Embryonic facial prominence (tissue), 1 donor: ENCODE measurements around the gene LDHAL6B.

Experiments
- DNase-seq: peaks from one replicate; pipeline ENCODE4 v3.0.0-alpha.2; 2016; ENCODE audit errors: extremely low spot score

LDHAL6B gene

GRCh38 chr15:59251001-59251845 is 44.6 kb downstream of the LDHAL6B start:
- DNase-seq: no peak

- DNase-seq: no peak
Measured at GRCh38 chr15:59252137-59252536, 45.5 kb downstream of the LDHAL6B start.

- no peak for DNase-seq
Measured at GRCh38 chr15:59255680-59256336, 49.2 kb downstream of the LDHAL6B start.

DNA sequence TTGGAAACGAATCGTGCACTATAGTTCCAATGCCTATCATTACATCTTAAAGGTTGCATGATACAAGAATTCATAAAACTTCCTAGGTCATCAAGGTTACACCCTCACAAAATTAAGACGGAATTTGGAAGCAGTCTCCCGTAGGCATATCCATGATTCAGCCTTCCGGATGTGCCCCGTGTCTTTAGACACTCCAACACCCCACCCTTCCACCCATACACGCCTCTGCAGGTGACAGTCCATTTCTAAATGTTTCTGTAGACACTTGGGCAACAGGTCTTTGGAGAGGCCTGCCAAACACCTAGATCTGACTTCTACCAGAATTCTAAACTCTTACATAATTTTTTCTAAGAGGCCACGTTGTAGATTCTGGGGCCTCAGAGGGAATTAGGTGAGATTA is 49.8 kb downstream of the LDHAL6B start:
- DNase-seq: no peak

GRCh38 chr15:59257140-59257539 is 50.5 kb downstream of the LDHAL6B start:
- no peak for DNase-seq
